CD4-positive, CD25-positive, alpha-beta regulatory T cell (primary cell): Measurements from ENCODE around the gene USP38. TPM values are rescaled to one million over a fixed set of nuclear protein-coding genes. Genes with fewer than 3 reads are reported as not detected.
"Not testable (repeated sequence)": the region's sequence is repeated elsewhere in the genome, so short reads cannot be mapped to it uniquely, and the experiment has no call there.

Experiments
- ATAC-seq, 2 donors: fragments of 150-1000 bp; cut with Tn5 transposase; one replicate each; pipeline ENCODE4 v1.10.0; 2021; ENCODE audit warnings: low read depth in 2 of 2, moderate number of reproducible peaks in 2 of 2, moderate library complexity in 1 of 2
- DNase-seq, 3 donors: peaks; one replicate each; pipeline versions ENCODE4 v3.0.0 to v3.0.0-alpha.2; 2012 to 2022; ENCODE audit warnings: mixed read lengths in 1 of 3
- H3K27ac ChIP-seq: one replicate; pipeline ENCODE4 v1.7.0; 2013; ENCODE audit warnings: mild to moderate bottlenecking, low read length; ENCODE audit not compliant: insufficient read depth, poor library complexity, severe bottlenecking
- H3K27me3 ChIP-seq: one replicate; pipeline ENCODE4 v1.7.0; 2013; ENCODE audit warnings: low read length; ENCODE audit not compliant: control insufficient read depth, insufficient read depth
- H3K36me3 ChIP-seq: one replicate; pipeline ENCODE4 v1.7.0; 2013; ENCODE audit warnings: mild to moderate bottlenecking, low read length, moderate library complexity; ENCODE audit not compliant: control insufficient read depth, insufficient read depth
- H3K4me1 ChIP-seq: 2 replicates; pipeline ENCODE4 v1.7.0; 2013; ENCODE audit warnings: mild to moderate bottlenecking, low read length; ENCODE audit not compliant: insufficient read depth, control insufficient read depth, poor library complexity, severe bottlenecking
- H3K4me3 ChIP-seq: one replicate; pipeline ENCODE4 v1.7.0; 2013; ENCODE audit warnings: low read depth, mild to moderate bottlenecking, low read length, moderate library complexity
- H3K9me3 ChIP-seq, 2 experiments: 1 replicate in 1 of 2; 2 replicates in 1 of 2; pipeline ENCODE4 v1.7.0; 2013; ENCODE audit warnings: low read length in 2 of 2, mild to moderate bottlenecking in 1 of 2, moderate library complexity in 1 of 2; ENCODE audit not compliant: control insufficient read depth in 2 of 2
- H3K27ac Mint-ChIP-seq, 3 donors: one replicate each; pipeline ENCODE4 v1.8.0; 2020 to 2022; ENCODE audit warnings: mild to moderate bottlenecking in 3 of 3, mixed read lengths in 3 of 3, moderate library complexity in 2 of 3
- H3K27me3 Mint-ChIP-seq: one replicate; pipeline ENCODE4 v1.8.0; 2022; ENCODE audit warnings: mild to moderate bottlenecking, mixed read lengths
- H3K36me3 Mint-ChIP-seq: one replicate; pipeline ENCODE4 v1.8.0; 2020; ENCODE audit warnings: mixed read lengths
- H3K4me1 Mint-ChIP-seq, 4 donors: one replicate each; pipeline ENCODE4 v1.8.0; 2020 to 2022; ENCODE audit warnings: mixed read lengths in 4 of 4, mild to moderate bottlenecking in 1 of 4
- H3K4me3 Mint-ChIP-seq, 4 donors: one replicate each; pipeline ENCODE4 v1.8.0; 2020 to 2022; ENCODE audit warnings: mild to moderate bottlenecking in 4 of 4, mixed read lengths in 4 of 4, moderate library complexity in 3 of 4
- H3K9me3 Mint-ChIP-seq, 7 donors: one replicate each; pipeline ENCODE4 v1.8.0; 2020 to 2022; ENCODE audit warnings: mixed read lengths in 7 of 7, mild to moderate bottlenecking in 3 of 7, moderate library complexity in 2 of 7
- polyA plus RNA-seq, 4 donors: library from polyadenylated mRNA; unstranded; fragments of 300-500 nt; fragmentation: Illumina TruSeq; gene quantifications; one replicate each; pipeline ENCODE4 v1.2.3, GENCODE V29; 2021
- total RNA-seq: library from RNA; stranded (reverse); gene quantifications from one replicate; pipeline ENCODE4 v1.2.3, GENCODE V29; 2022

The USP38 gene
- total and polyA plus RNA-seq, 5 donors from 2014 or later = 21.0 to 39.1 (median 25.8) TPM

- no peaks in the 10 kb centered on the region for H3K9me3 ChIP-seq
- Mint-ChIP-seq H3K36me3 (peaks cover 24% of the 10 kb centered on the region), H3K9me3 (no peaks in the 10 kb centered on the region), H3K4me3 (no peak overlapping the region), H3K27ac (no peak overlapping the region), H3K4me1 (peaks cover 0 to 13% (median 2%) of the 10 kb centered on the region in 4 donors), H3K27me3 (no peaks in the 10 kb centered on the region)
- no peak overlapping the region for H3K4me3 ChIP-seq
- no peaks in the 10 kb centered on the region for H3K4me1 ChIP-seq
- H3K27me3 ChIP-seq = no peaks in the 10 kb centered on the region
- peaks cover 25% of the 10 kb centered on the region for H3K36me3 ChIP-seq
- ATAC-seq (no peak), DNase-seq (no peak)
- H3K27ac ChIP-seq = no peak overlapping the region
These were observed 39.5 kb downstream of the USP38 start for GRCh38 chr4:143224255-143224654.

- no peak overlapping the region for H3K4me3 Mint-ChIP-seq
- Histone ChIP-seq H3K4me1 (no peaks in the 10 kb centered on the region), H3K27me3 (no peaks in the 10 kb centered on the region), H3K36me3 (peaks cover 23% of the 10 kb centered on the region), H3K27ac (no peak overlapping the region), H3K9me3 (no peaks in the 10 kb centered on the region), H3K4me3 (no peak overlapping the region)
- H3K27me3 Mint-ChIP-seq = no peaks in the 10 kb centered on the region
- peaks cover 19% of the 10 kb centered on the region for H3K36me3 Mint-ChIP-seq
- ATAC-seq (no peak), DNase-seq (no peak)
- H3K27ac Mint-ChIP-seq = peak overlapping the region in 1 of 3 donors; percentile 17
- no peaks in the 10 kb centered on the region for H3K9me3 Mint-ChIP-seq
- H3K4me1 Mint-ChIP-seq = peaks cover 0 to 11% (median under 1%) of the 10 kb centered on the region in 4 donors
These were observed 40.5 kb downstream of the USP38 start for GRCh38 chr4:143225167-143225566.

- no peak for DNase-seq
- H3K4me1 Mint-ChIP-seq = peaks cover 0 to 4% (median 0%) of the 10 kb centered on the region in 4 donors
- peaks cover 0 to 6% (median 0%) of the 10 kb centered on the region in 7 donors for H3K9me3 Mint-ChIP-seq
- Histone ChIP-seq H3K27ac (no peak overlapping the region), H3K27me3 (no peaks in the 10 kb centered on the region), H3K4me1 (no peaks in the 10 kb centered on the region), H3K36me3 (peaks cover 3% of the 10 kb centered on the region), H3K9me3 (no peaks in the 10 kb centered on the region), H3K4me3 (no peak overlapping the region)
- H3K36me3 Mint-ChIP-seq = no peaks in the 10 kb centered on the region
- H3K27ac Mint-ChIP-seq = no peak overlapping the region
- ATAC-seq = no peak
- H3K27me3 Mint-ChIP-seq = peaks cover 5% of the 10 kb centered on the region
- H3K4me3 Mint-ChIP-seq = no peak overlapping the region
These were observed 46.0 kb downstream of the USP38 start for GRCh38 chr4:143230683-143231082.

DNA sequence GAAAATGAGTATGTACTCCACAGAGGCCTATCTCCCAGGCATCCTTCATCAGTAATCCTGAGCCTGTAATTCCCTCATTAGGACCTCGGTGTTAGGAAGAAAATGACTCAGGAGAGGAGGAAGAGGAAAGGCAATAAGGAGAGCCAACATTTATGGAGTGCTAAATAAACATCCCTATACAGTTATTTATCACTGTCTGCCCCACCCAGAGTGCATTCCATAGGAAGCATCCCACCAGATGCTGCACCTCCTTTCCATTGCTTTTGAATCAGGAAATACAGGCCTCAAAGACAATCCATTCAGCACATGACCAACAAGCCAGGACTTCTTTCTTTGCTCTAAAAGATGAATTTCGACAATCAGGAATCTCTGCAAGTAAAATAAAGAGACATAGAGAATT is 47.6 kb downstream of the USP38 start:
- Mint-ChIP-seq H3K4me1 (peaks cover 0 to 4% (median 0%) of the 10 kb centered on the region in 4 donors), H3K9me3 (peaks cover 0 to 6% (median 0%) of the 10 kb centered on the region in 7 donors), H3K4me3 (no peak overlapping the region), H3K27me3 (peaks cover 5% of the 10 kb centered on the region), H3K36me3 (no peaks in the 10 kb centered on the region), H3K27ac (no peak overlapping the region)
- no peak for ATAC-seq
- no peaks in the 10 kb centered on the region for H3K9me3 ChIP-seq
- H3K4me3 ChIP-seq = no peak overlapping the region
- H3K4me1 ChIP-seq = no peaks in the 10 kb centered on the region
- no peak for DNase-seq
- no peaks in the 10 kb centered on the region for H3K27me3 ChIP-seq
- no peaks in the 10 kb centered on the region for H3K36me3 ChIP-seq
- H3K27ac ChIP-seq = no peak overlapping the region

DNA sequence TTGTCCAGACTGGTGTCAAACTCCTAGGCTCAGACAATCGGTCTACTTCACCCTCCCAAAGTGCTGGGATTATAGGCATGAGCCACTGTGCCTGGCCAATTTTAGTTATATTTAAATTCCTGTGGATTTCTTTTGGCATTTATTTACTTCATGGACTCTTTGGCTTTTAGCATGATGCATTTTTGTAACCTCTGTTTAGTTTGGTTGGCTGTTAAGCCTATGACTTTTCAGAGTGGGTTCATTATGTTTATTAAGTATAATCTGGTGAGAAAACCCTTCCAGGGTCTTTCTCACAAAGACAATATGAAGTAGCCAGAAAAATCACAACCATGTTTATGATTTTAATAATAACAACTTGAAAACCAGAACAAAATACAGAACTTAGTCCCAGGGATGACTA is 49.4 kb downstream of the USP38 start:
- no peak overlapping the region for H3K27ac Mint-ChIP-seq
- H3K27ac ChIP-seq = no peak overlapping the region
- H3K4me3 ChIP-seq = no peak overlapping the region
- peaks cover 0 to 6% (median 0%) of the 10 kb centered on the region in 7 donors for H3K9me3 Mint-ChIP-seq
- no peak for DNase-seq
- no peaks in the 10 kb centered on the region for H3K36me3 Mint-ChIP-seq
- ATAC-seq = no peak
- H3K27me3 ChIP-seq = no peaks in the 10 kb centered on the region
- no peaks in the 10 kb centered on the region for H3K4me1 ChIP-seq
- H3K4me3 Mint-ChIP-seq = no peak overlapping the region
- H3K27me3 Mint-ChIP-seq = peaks cover 5% of the 10 kb centered on the region
- H3K36me3 ChIP-seq = no peaks in the 10 kb centered on the region
- peaks cover 0 to 2% (median 0%) of the 10 kb centered on the region in 4 donors for H3K4me1 Mint-ChIP-seq
- H3K9me3 ChIP-seq = no peaks in the 10 kb centered on the region

DNA sequence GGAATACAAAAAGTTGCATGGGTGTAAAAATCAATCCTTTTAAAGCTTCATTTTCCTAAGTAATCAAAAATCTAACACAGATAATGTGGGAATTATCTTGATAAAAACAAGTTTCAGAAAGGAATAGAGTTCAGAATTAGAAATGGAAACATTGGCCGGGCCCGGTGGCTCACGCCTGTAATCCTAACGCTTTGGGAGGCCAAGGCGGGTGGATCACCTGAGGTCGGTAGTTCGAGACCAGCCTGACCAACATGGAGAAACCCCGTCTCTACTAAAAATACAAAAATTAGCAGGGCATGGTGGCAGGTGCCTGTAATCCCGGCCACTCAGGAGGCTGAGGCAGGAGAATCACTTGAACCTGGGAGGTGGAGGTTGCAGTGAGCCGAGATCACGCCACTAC is 52.5 kb downstream of the USP38 start:
- H3K27ac Mint-ChIP-seq, H3K36me3 Mint-ChIP-seq: not testable (repeated sequence)

DNA sequence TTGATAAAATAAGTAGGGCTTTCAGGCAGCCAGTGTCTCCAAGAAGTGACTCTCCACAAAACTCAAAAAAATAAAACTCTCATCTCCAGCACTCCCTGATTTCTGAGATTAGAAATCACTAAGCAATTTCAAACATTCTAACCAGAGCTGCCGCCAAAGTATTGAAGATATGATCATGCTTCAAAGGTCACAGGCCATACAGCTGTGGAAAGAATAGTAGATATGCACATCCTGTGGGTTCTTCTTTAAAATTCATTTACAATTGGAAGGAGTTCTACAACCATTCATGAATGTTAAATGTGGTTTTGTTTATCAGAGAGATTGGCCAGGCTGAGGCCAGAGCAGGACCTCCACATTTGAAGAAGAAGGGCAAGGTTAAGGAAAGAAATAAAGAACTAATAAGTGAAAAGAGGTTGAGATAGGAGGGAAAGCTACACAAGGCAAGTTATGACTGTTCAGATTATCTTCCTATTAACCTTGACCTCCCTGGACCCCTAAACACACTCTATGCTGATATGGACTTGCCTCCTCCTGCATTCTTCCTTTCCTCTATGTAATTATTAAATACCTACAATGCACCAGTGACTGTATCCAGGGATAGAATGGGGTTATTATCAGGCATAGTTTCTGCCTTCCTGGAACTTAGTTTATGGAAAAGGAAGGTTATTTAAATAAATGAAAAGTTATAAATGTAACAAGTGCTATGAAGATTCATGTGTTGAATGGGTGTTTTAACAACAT is 56.4 kb downstream of the USP38 start:
- peak overlapping the region in 1 of 3 donors; percentile 45 for H3K27ac Mint-ChIP-seq
- no peak for ATAC-seq

More for the DNA sequence above, 52.5 kb downstream of the USP38 start:
- DNase-seq, H3K27ac ChIP-seq, H3K4me1 ChIP-seq, ATAC-seq, H3K27me3 Mint-ChIP-seq, H3K9me3 Mint-ChIP-seq, H3K4me3 ChIP-seq, H3K36me3 ChIP-seq, H3K4me1 Mint-ChIP-seq, H3K4me3 Mint-ChIP-seq, H3K27me3 ChIP-seq, H3K9me3 ChIP-seq: not testable (repeated sequence)

GRCh38 chr4:143241892-143242291 is 57.2 kb downstream of the USP38 start:
- Mint-ChIP-seq H3K4me3 (no peak overlapping the region), H3K36me3 (no peaks in the 10 kb centered on the region), H3K9me3 (peaks cover 2 to 9% (median 4%) of the 10 kb centered on the region in 7 donors), H3K4me1 (peaks cover 0 to 4% (median under 1%) of the 10 kb centered on the region in 4 donors), H3K27me3 (no peaks in the 10 kb centered on the region), H3K27ac (no peak overlapping the region)
- no peaks in the 10 kb centered on the region for H3K27me3 ChIP-seq
- DNase-seq (peak in 1 of 3 donors; percentile 12), ATAC-seq (no peak)
- H3K9me3 ChIP-seq = no peaks in the 10 kb centered on the region
- no peaks in the 10 kb centered on the region for H3K36me3 ChIP-seq
- no peak overlapping the region for H3K27ac ChIP-seq
- no peaks in the 10 kb centered on the region for H3K4me1 ChIP-seq
- no peak overlapping the region for H3K4me3 ChIP-seq

More for the DNA sequence above, 56.4 kb downstream of the USP38 start:
- no peaks in the 10 kb centered on the region for H3K9me3 ChIP-seq
- no peaks in the 10 kb centered on the region for H3K36me3 ChIP-seq
- no peaks in the 10 kb centered on the region for H3K4me1 ChIP-seq
- Mint-ChIP-seq H3K36me3 (no peaks in the 10 kb centered on the region), H3K4me1 (peaks cover 0 to 4% (median under 1%) of the 10 kb centered on the region in 4 donors), H3K27me3 (no peaks in the 10 kb centered on the region), H3K9me3 (peaks cover 2 to 8% (median 4%) of the 10 kb centered on the region in 7 donors), H3K4me3 (no peak overlapping the region)
- no peaks in the 10 kb centered on the region for H3K27me3 ChIP-seq
- no peak overlapping the region for H3K4me3 ChIP-seq
- DNase-seq = no peak
- H3K27ac ChIP-seq = no peak overlapping the region
